ENCODE results near the gene CCHCR1.

CCHCR1 gene

DNA sequence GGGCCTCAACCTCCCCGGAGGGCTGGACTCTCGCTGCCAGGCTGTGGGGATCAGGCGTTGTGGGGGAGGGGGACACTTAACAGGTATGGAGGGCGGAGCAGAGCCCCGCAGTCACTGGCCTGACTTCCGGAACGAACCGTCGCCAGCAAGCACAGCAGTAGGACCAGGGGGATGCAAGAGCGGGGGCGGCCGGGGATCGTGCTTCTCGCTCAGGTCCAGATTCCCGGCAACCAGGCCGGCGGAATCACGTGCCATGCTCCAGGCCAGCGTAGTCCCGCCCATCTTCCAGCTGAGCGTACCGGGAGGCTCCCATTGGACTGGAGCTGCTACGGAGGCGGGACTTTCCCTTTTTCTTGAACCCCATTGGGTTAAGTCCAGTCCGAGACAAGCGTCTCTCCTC is 22.9 kb upstream of the CCHCR1 start:
- TF ChIP-seq, protein P1, sequence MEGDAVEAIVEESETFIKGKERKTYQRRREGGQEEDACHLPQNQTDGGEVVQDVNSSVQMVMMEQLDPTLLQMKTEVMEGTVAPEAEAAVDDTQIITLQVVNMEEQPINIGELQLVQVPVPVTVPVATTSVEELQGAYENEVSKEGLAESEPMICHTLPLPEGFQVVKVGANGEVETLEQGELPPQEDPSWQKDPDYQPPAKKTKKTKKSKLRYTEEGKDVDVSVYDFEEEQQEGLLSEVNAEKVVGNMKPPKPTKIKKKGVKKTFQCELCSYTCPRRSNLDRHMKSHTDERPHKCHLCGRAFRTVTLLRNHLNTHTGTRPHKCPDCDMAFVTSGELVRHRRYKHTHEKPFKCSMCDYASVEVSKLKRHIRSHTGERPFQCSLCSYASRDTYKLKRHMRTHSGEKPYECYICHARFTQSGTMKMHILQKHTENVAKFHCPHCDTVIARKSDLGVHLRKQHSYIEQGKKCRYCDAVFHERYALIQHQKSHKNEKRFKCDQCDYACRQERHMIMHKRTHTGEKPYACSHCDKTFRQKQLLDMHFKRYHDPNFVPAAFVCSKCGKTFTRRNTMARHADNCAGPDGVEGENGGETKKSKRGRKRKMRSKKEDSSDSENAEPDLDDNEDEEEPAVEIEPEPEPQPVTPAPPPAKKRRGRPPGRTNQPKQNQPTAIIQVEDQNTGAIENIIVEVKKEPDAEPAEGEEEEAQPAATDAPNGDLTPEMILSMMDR (IDR thresholded peaks at IDR 0.05; ENCODE audit: extremely low read depth, missing control alignments): no peak
- no peak for DNase-seq (ENCODE audit: low spot score)

DNA sequence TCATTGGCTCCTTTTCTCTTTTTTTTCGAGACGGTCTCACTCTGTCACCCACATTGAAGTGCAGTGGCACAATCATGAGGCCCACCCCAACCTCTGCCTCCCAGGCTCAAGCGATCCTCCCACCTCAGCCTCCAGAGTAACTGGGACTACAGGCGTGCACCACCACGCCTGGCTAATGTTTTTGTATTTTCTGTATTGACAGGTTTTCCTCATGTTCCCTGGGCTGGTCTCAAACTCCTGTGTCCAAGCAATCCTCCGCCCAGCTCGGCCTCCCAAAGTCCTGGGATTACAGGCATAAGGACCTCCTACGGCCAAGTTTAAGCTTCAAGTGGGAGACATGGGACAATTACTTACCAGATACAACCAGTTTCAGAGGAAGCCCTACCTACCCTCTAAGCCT is 22.3 kb upstream of the CCHCR1 start:
- TF ChIP-seq, protein P1 (IDR thresholded peaks at IDR 0.05; ENCODE audit: extremely low read depth, missing control alignments): no peak
- no peak for DNase-seq (ENCODE audit: low spot score)

DNA sequence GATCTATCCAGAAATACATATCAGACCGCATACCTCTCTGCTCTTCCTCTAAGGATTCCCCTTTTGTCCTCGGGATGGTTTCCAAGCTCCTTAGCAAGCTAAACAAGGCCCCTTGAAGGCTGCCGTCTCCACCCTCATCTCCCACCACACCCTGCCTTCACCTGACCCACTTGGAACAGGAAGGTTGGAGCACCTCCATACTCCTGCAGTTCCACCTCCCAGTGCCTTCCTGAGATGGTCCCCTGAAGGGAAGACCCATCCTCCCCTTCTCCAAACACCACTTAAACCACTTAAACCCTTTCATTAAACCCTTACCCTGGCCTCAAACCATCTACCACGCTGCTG is 21.4 kb upstream of the CCHCR1 start:
- TF ChIP-seq, protein P1 (IDR thresholded peaks at IDR 0.05; ENCODE audit: extremely low read depth, missing control alignments): no peak
- no peak for DNase-seq (ENCODE audit: low spot score)

DNA sequence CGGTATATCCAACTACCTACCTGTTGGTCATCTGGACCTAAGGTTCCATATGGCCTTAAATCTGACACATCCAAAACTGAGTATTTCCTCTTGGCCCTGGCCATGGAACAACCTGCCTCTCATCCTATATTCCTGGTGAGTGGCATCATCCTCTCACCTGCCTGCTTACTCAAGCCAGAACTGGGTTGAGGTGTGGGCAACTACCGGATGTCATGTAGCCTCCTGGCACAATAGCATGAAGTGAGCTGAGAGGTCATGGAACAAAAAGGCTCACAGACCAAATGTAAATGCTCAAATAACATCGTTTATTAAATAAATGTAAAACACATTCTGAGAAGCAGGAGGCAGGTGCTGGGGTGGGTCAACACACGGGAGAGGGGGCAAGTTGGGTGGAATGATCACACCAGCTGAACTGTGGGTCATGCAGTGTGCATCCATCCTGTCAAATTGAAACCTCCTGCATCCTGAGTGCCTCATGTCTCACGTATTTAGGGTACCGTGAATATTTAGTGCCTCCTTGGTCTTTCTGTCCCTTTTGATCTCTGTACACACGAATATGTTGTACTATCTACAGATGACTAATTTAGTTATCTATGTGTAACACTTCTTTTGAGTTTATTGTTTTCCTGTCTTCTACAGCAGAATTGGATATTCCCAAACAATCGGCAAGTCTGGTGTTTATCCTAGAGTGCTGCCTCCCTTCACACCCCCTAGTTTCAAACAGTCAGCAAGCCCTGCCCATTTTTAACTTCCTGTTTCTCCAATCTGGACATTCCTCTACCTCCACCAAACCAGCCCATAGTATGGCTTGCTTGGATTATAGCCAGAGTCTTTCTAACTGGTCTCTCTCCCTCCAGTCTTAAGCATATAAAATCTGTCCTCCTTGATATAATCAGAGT is 20.8 kb upstream of the CCHCR1 start:
- TF ChIP-seq, protein P1 (IDR thresholded peaks at IDR 0.05; ENCODE audit: extremely low read depth, missing control alignments): no peak
- DNase-seq (ENCODE audit: low spot score): no peak

DNA sequence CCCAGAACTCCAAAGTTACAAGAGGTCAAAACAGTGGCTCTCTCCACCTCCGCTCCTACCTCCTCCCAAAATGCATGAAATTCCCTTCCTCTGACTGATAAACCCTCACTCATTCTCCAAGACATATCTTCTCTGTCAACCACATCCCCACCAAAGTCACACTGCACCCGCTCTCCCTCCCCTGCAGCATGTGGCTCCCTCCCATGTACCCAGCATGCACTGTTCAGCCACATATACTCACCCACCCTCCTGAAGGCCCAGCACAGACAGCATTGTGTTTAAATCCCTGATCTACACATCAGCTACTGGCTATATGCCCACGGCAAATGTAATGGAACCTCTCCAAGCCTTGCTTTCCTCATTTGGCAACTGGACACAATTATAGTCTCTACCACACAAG is 18.4 kb upstream of the CCHCR1 start:
- DNase-seq (ENCODE audit: low spot score): no peak
- TF ChIP-seq, protein P1 (IDR thresholded peaks at IDR 0.05; ENCODE audit: extremely low read depth, missing control alignments): no peak

DNA sequence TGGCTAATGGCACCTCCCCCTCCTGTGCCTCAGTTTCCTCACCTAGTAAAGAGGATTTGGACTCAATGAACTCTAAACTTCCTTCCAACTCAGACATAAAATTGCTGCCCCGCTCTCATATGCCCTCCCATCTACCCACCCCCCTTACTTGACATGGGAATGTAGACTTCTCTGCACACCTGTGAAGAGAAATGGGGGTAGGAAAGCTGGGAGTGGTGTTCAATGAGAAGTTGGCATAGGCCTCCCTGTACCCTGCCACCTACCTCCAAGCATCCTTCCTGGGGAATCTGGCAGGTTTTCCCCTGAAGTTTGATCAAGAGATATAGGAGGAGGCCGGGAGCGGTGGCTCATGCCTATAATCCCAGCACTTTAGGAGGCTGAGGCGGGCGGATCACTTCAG is 16.8 kb upstream of the CCHCR1 start:
- TF ChIP-seq, protein P1 (IDR thresholded peaks at IDR 0.05; ENCODE audit: extremely low read depth, missing control alignments): no peak
- DNase-seq (ENCODE audit: low spot score): no peak

DNA sequence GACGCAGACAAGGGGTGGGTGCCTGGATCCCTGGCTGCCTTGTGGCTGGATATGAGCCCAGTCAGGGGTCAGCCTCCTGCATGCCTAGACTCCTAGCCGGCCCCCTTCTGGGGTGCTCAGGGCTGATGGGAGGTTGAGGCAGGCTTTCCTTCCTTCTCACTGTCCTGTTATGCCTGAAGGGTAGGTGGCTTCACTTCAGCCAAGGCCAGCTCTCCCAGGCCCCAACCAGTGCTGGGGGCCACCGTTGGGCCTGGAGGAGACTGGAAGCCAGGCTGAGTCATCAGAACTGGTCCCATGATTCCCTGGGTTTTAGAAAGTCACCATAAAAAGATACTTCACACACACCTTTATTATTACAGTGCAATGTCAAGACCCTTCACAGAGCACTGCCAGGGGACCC is 15.8 kb upstream of the CCHCR1 start:
- DNase-seq (ENCODE audit: low spot score): no peak
- TF ChIP-seq, protein P1 (IDR thresholded peaks at IDR 0.05; ENCODE audit: extremely low read depth, missing control alignments): no peak
